Measurements from ENCODE around the gene SLIT3.

GRCh38 chr5:168886157-168886556, 414.8 kb downstream of the SLIT3 start:
- no peak for TF ChIP-seq POLR2AphosphoS5 (IDR thresholded peaks at IDR 0.05; ENCODE audit: insufficient read depth in 1 of 2, low read depth in 1 of 2)
- no peak for TF ChIP-seq CTCF (IDR thresholded peaks at IDR 0.05)
- TF ChIP-seq POLR2A (IDR thresholded peaks at IDR 0.05) = no peak
